HG02852 (cell line): ENCODE data around the gene VAMP5.
A peak's percentile ranks its signal among the peaks of the same experiment; 100 is the strongest.
"Not testable (repeated sequence)": the region's sequence is repeated elsewhere in the genome, so short reads cannot be mapped to it uniquely, and the experiment has no call there.

Source experiments
- ATAC-seq: cut with Tn5 transposase; IDR thresholded peaks from one replicate; pipeline ENCODE4 v1.9.1; 2021; ENCODE audit warnings: mild to moderate bottlenecking, moderate library complexity; ENCODE audit not compliant: unreplicated experiment

VAMP5 gene

GRCh38 chr2:85584354-85584856, at the start of gene VAMP5:
Gene VAMP5, plus strand, starts transcription at chr2:85584431. Its CDS starts 60 bp downstream, at chr2:85584491.
- ATAC-seq = peak; percentile 30

- no peak for ATAC-seq
Measured at GRCh38 chr2:85534881-85535280, 49.4 kb upstream of the VAMP5 start.

- ATAC-seq = no peak
Measured at GRCh38 chr2:85536479-85536878, 47.8 kb upstream of the VAMP5 start.

- no peak for ATAC-seq
Measured at GRCh38 chr2:85537600-85538506, 46.4 kb upstream of the VAMP5 start.

- peak; percentile 72 for ATAC-seq
Measured at GRCh38 chr2:85538507-85539360, 45.5 kb upstream of the VAMP5 start, which contains the start of gene MAT2A. Gene MAT2A, plus strand, starts transcription at chr2:85539168. Its CDS starts 120 bp downstream, at chr2:85539288.

GRCh38 chr2:85539361-85540132, 44.7 kb upstream of the VAMP5 start:
- ATAC-seq = peak; percentile 31

- ATAC-seq = no peak
Measured at GRCh38 chr2:85540133-85540648, 44.0 kb upstream of the VAMP5 start.

GRCh38 chr2:85541262-85541661, 43.0 kb upstream of the VAMP5 start:
- no peak for ATAC-seq

- ATAC-seq = no peak
Measured at GRCh38 chr2:85541753-85542457, 42.3 kb upstream of the VAMP5 start.

- ATAC-seq = no peak
Measured at GRCh38 chr2:85542777-85543176, 41.5 kb upstream of the VAMP5 start.

GRCh38 chr2:85544254-85544691, 40.0 kb upstream of the VAMP5 start:
- not testable (repeated sequence) for ATAC-seq

- not testable (repeated sequence) for ATAC-seq
Measured at GRCh38 chr2:85544915-85545779, 39.1 kb upstream of the VAMP5 start.

GRCh38 chr2:85545780-85546240, 38.4 kb upstream of the VAMP5 start:
- no peak for ATAC-seq

- ATAC-seq = no peak
Measured at GRCh38 chr2:85547089-85547858, 37.0 kb upstream of the VAMP5 start.

- ATAC-seq = no peak
Measured at GRCh38 chr2:85547859-85548607, 36.2 kb upstream of the VAMP5 start.

- no peak for ATAC-seq
Measured at GRCh38 chr2:85548608-85548900, 35.7 kb upstream of the VAMP5 start.

- ATAC-seq = no peak
Measured at GRCh38 chr2:85549095-85549494, 35.1 kb upstream of the VAMP5 start.
